HCT116 (cell line): Measurements from ENCODE around the gene ADARB2. TPM values are rescaled to one million over a fixed set of nuclear protein-coding genes. Genes with fewer than 3 reads are reported as not detected.

ENCODE experiments used
- ATAC-seq: fragments of 200-7000 bp; cut with Tn5 transposase; 2 replicates; pipeline ENCODE4 v1.9.1; 2020; ENCODE audit warnings: mild to moderate bottlenecking, moderate library complexity
- BruUV-seq: library from RNA; stranded (reverse); fragments of 400-500 nt; replicated peaks from 2 replicates; lab custom pipeline; 2021; lab: Mats Ljungman, UMichigan
- CTCF ChIA-PET: fragments of 300-600 bp; sonication (Branson Sonifier 250); formaldehyde crosslinking; loops from one replicate; lab custom pipeline; 2021; ENCODE audit warnings: antibody characterized with exemption; lab: Charles Lee
- POLR2A ChIA-PET: fragments of 300-600, 350-600 bp; sonication (Branson Sonifier 250); formaldehyde crosslinking; loops from one replicate; lab custom pipeline; 2021; ENCODE audit warnings: antibody characterized with exemption; lab: Charles Lee
- RAD21 ChIA-PET, 2 experiments: fragments of 300-600 bp; sonication (Branson Sonifier 250); formaldehyde crosslinking; loops; one replicate each; lab custom pipeline; 2023; ENCODE audit warnings: low total read pairs in 2 of 2; ENCODE audit not compliant: uncharacterized antibody in 2 of 2, unreplicated experiment in 2 of 2, low non-redundant PET in 1 of 2; lab: Charles Lee
- DNase-seq: peaks from one replicate; pipeline ENCODE4 v3.0.0-alpha.2; 2010; ENCODE audit warnings: low read depth, low spot score
- H2AFZ ChIP-seq: fragments of 200-600 bp; shearing (Covaris generic), sonication (generic); 2 replicates; pipeline ENCODE4 v1.6.1; 2017; ENCODE audit warnings: low read depth, mixed run types, mixed read lengths, antibody characterized with exemption, low read length; ENCODE audit not compliant: poor library complexity, severe bottlenecking
- H3K27ac ChIP-seq: 2 replicates; pipeline ENCODE4 v1.5.1; 2012; ENCODE audit warnings: low read depth, low read length
- H3K27me3 ChIP-seq: fragments of 200-600 bp; sonication (generic); 2 replicates; pipeline ENCODE4 v1.6.1; 2016; ENCODE audit warnings: mixed run types, low read length, mixed read lengths; ENCODE audit not compliant: insufficient read depth
- H3K36me3 ChIP-seq, 2 experiments: fragments of 200-500 bp in 1 of 2; fragments of 200-600 bp in 1 of 2; sonication (Bioruptor generic) in 1 of 2; sonication (generic) in 1 of 2; 2 replicates each; pipeline versions ENCODE4 v1.5.1 to v1.6.1; 2014 to 2016; ENCODE audit warnings: low read length in 2 of 2, inconsistent platforms in 1 of 2, mixed read lengths in 1 of 2, mixed run types in 1 of 2; ENCODE audit not compliant: insufficient read depth in 2 of 2, control insufficient read depth in 1 of 2
- H3K4me1 ChIP-seq, 2 experiments: fragments of 200-600 bp in 1 of 2; sonication (generic) in 1 of 2; 2 replicates each; pipeline versions ENCODE4 v1.5.1 to v1.6.1; 2012 to 2017; ENCODE audit warnings: low read length in 2 of 2, inconsistent platforms in 1 of 2, mild to moderate bottlenecking in 1 of 2, mixed read lengths in 1 of 2, mixed run types in 1 of 2, moderate library complexity in 1 of 2; ENCODE audit not compliant: insufficient read depth in 2 of 2, control insufficient read depth in 1 of 2
- H3K4me2 ChIP-seq: fragments of 200-600 bp; sonication (generic); 2 replicates; pipeline ENCODE4 v1.6.1; 2017; ENCODE audit warnings: mixed run types, low read length, mixed read lengths
- H3K4me3 ChIP-seq, 2 experiments: fragments of 200-600 bp in 1 of 2; sonication (generic) in 1 of 2; replicated peaks in 1 of 2; 2 replicates each; pipeline ENCODE4 v1.5.1; 2011 to 2016; ENCODE audit warnings: low read length in 2 of 2, control low read depth in 1 of 2, low read depth in 1 of 2, mild to moderate bottlenecking in 1 of 2, mixed read lengths in 1 of 2, mixed run types in 1 of 2
- H3K79me2 ChIP-seq: fragments of 200-600 bp; sonication (generic); 2 replicates; pipeline ENCODE4 v1.6.1; 2017; ENCODE audit warnings: mild to moderate bottlenecking, mixed run types, low read length, moderate library complexity, mixed read lengths; ENCODE audit not compliant: insufficient read depth
- H3K9ac ChIP-seq: fragments of 200-600 bp; sonication (generic); 2 replicates; pipeline ENCODE4 v1.6.1; 2016; ENCODE audit warnings: low read length, mixed read lengths
- H3K9me2 ChIP-seq: fragments of 200-600 bp; sonication (generic), shearing (Covaris generic); 2 replicates; pipeline ENCODE4 v1.6.1; 2017; ENCODE audit warnings: mixed run types, mild to moderate bottlenecking, moderate library complexity; ENCODE audit not compliant: insufficient read depth
- H3K9me3 ChIP-seq, 2 experiments: fragments of 200-500 bp in 1 of 2; fragments of 200-600 bp in 1 of 2; sonication (Bioruptor generic) in 1 of 2; sonication (generic) in 1 of 2; 2 replicates each; pipeline ENCODE4 v1.6.1; 2014 to 2017; ENCODE audit warnings: low read length in 2 of 2, mixed read lengths in 2 of 2, inconsistent platforms in 1 of 2, low read depth in 1 of 2, mild to moderate bottlenecking in 1 of 2, mixed run types in 1 of 2, moderate library complexity in 1 of 2; ENCODE audit not compliant: control insufficient read depth in 1 of 2, insufficient read depth in 1 of 2
- H4K20me1 ChIP-seq: fragments of 200-600 bp; sonication (generic), shearing (Covaris generic); 2 replicates; pipeline ENCODE4 v1.6.1; 2017; ENCODE audit warnings: mixed run types, mild to moderate bottlenecking, moderate library complexity; ENCODE audit not compliant: insufficient read depth
- CEBPB ChIP-seq: IDR thresholded peaks from 2 replicates; pipeline ENCODE4 v1.6.1; 2012; ENCODE audit warnings: low read depth
- ELF1 ChIP-seq: IDR thresholded peaks from 2 replicates; pipeline ENCODE4 v1.6.1; 2012; ENCODE audit warnings: low read depth, borderline replicate concordance
- EZH2 ChIP-seq: fragments of 200-600 bp; sonication (generic); IDR thresholded peaks from 2 replicates; pipeline ENCODE4 v1.6.1; 2017; ENCODE audit warnings: antibody characterized with exemption, mixed run types
- EZH2phosphoT487 ChIP-seq: fragments of 200-600 bp; IDR thresholded peaks from 2 replicates; pipeline ENCODE4 v1.6.1; 2018; ENCODE audit warnings: antibody characterized with exemption, borderline replicate concordance
- FOSL1 ChIP-seq: IDR thresholded peaks from 2 replicates; pipeline ENCODE4 v1.6.1; 2012; ENCODE audit warnings: low read depth
- POLR2A ChIP-seq: IDR thresholded peaks from 2 replicates; pipeline ENCODE4 v1.7.0; 2011; ENCODE audit warnings: borderline replicate concordance; ENCODE audit not compliant: insufficient read depth, insufficient read length; ENCODE audit errors: extremely low read depth
- RAD21 ChIP-seq: IDR thresholded peaks from 2 replicates; pipeline ENCODE4 v1.6.1; 2012; ENCODE audit warnings: low read depth, mild to moderate bottlenecking
- SIN3A ChIP-seq: IDR thresholded peaks from 2 replicates; pipeline ENCODE4 v1.6.1; 2012; ENCODE audit warnings: low read depth
- SRF ChIP-seq: IDR thresholded peaks from 2 replicates; pipeline ENCODE4 v1.6.1; 2012; ENCODE audit warnings: low read depth
- ZFX ChIP-seq: fragments of 450-650 bp; IDR thresholded peaks from 2 replicates; pipeline ENCODE4 v1.6.1; 2017
- ZNF274 ChIP-seq: fragments of 200-500 bp; sonication (Bioruptor generic); IDR thresholded peaks from 2 replicates; pipeline ENCODE4 v1.6.1; 2014; ENCODE audit warnings: mild to moderate bottlenecking, low read depth, low read length, inconsistent platforms
- intact Hi-C: fragments of 100-400 bp; cut with micrococcal nuclease; formaldehyde crosslinking; loops from 2 replicates; pipeline ENCODE4 v1.10.0; 2022
- total RNA-seq: library from RNA; stranded (reverse); gene quantifications from one replicate; pipeline ENCODE4 v1.2.1, GENCODE V29; 2021; ENCODE audit not compliant: unreplicated experiment
- TF ChIP-seq, protein P1 (sequence below): IDR thresholded peaks from 2 replicates; pipeline ENCODE4 v1.6.1; 2012
- TF ChIP-seq, protein P2 (sequence below), 3 experiments: fragments of 200-600 bp in 1 of 3; sonication (generic) in 1 of 3; IDR thresholded peaks in 2 of 3; conservative IDR thresholded peaks in 1 of 3; 2 replicates each; pipeline ENCODE4 v1.5.1; 2012 to 2017; ENCODE audit warnings: low read depth in 2 of 3, low read length in 2 of 3, antibody characterized with exemption in 1 of 3, borderline replicate concordance in 1 of 3, control low read depth in 1 of 3, mild to moderate bottlenecking in 1 of 3, mixed read lengths in 1 of 3, mixed run types in 1 of 3, moderate library complexity in 1 of 3; ENCODE audit not compliant: insufficient read depth in 1 of 3

The ADARB2 gene
- total RNA-seq, 1 experiment from 2014 or later: not detected

DNA sequence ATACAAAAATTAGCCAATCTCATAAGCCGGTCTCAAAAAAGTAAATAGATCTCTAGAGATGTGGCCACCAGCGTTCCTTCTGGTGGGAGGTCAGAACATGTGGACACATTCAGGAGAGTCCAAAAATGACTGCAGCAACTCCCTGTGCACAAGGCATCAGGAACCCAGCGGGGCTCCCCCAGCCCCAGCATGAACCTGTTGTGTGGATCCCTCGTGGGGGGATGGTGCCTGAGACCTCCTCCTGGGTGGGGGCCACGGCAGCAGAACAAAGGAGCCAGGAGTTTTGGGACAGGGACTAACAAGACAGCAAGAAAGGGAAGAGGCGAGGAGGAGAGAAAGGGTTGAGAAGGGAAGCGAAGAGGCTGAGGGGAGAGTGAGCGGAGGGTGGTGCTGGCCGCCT lies 559.4 kb downstream of the ADARB2 start:
- Histone ChIP-seq H3K27ac (no peak overlapping the region), H3K9me2 (no peaks in the 10 kb centered on the region), H2AFZ (no peak overlapping the region), H4K20me1 (no peaks in the 10 kb centered on the region), H3K9me3 (no peaks in the 10 kb centered on the region), H3K4me1 (no peaks in the 10 kb centered on the region), H3K36me3 (no peaks in the 10 kb centered on the region), H3K4me2 (no peak overlapping the region), H3K27me3 (peaks cover 9% of the 10 kb centered on the region), H3K4me3 (no peak overlapping the region), H3K9ac (no peak overlapping the region), H3K79me2 (no peaks in the 10 kb centered on the region)
- BruUV-seq: no TSS peak
- RAD21 ChIA-PET: no interaction called here
- no peak for TF ChIP-seq EZH2phosphoT487
- no peak for TF ChIP-seq SIN3A
- TF ChIP-seq, protein P1, sequence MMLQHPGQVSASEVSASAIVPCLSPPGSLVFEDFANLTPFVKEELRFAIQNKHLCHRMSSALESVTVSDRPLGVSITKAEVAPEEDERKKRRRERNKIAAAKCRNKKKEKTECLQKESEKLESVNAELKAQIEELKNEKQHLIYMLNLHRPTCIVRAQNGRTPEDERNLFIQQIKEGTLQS: no peak
- TF ChIP-seq ELF1: no peak
- TF ChIP-seq CEBPB: no peak
- no peak for TF ChIP-seq SRF
- TF ChIP-seq, protein P2, sequence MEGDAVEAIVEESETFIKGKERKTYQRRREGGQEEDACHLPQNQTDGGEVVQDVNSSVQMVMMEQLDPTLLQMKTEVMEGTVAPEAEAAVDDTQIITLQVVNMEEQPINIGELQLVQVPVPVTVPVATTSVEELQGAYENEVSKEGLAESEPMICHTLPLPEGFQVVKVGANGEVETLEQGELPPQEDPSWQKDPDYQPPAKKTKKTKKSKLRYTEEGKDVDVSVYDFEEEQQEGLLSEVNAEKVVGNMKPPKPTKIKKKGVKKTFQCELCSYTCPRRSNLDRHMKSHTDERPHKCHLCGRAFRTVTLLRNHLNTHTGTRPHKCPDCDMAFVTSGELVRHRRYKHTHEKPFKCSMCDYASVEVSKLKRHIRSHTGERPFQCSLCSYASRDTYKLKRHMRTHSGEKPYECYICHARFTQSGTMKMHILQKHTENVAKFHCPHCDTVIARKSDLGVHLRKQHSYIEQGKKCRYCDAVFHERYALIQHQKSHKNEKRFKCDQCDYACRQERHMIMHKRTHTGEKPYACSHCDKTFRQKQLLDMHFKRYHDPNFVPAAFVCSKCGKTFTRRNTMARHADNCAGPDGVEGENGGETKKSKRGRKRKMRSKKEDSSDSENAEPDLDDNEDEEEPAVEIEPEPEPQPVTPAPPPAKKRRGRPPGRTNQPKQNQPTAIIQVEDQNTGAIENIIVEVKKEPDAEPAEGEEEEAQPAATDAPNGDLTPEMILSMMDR (IDR thresholded peaks at IDR 0.05 in 2 of 3, conservative IDR thresholded peaks at IDR 0.05 in 1 of 3; ENCODE audit: borderline replicate concordance in 1 of 3, insufficient read depth in 1 of 3, low read depth in 2 of 3, low read length in 2 of 3): no peak
- TF ChIP-seq EZH2: no peak
- TF ChIP-seq ZFX: no peak
- no peak for TF ChIP-seq RAD21
- no peak for TF ChIP-seq FOSL1
- TF ChIP-seq POLR2A: no peak
- TF ChIP-seq ZNF274: no peak
- intact Hi-C loops: no loop called here
- DNase-seq (no peak), ATAC-seq (no peak)
- POLR2A ChIA-PET: no interaction called here
- CTCF ChIA-PET: no interaction called here
